HTERT RPE-1 (cell line): ENCODE results near the gene TSPYL2.

Experiments
- in situ Hi-C: fragments of 300-500 bp; cut with MboI; formaldehyde crosslinking; loops from 4 replicates; pipeline ENCODE4 v1.14.3; 2020; ENCODE audit warnings: low sequenced_read_pairs

The TSPYL2 gene

GRCh38 chrX:53081925-53082772, at the start of gene TSPYL2:
TSS of gene TSPYL2 (plus strand) at chrX:53082367. CDS start at chrX:53082499, 132 bp downstream.
- in situ Hi-C loops, result no loop called here

GRCh38 chrX:53036149-53036548, 46.0 kb upstream of the TSPYL2 start:
- in situ Hi-C loops, result no loop called here

GRCh38 chrX:53039236-53039635, 42.9 kb upstream of the TSPYL2 start:
- in situ Hi-C loops, result no loop called here

- in situ Hi-C loops, result no loop called here
Measured at GRCh38 chrX:53044995-53045394, 37.2 kb upstream of the TSPYL2 start.

DNA sequence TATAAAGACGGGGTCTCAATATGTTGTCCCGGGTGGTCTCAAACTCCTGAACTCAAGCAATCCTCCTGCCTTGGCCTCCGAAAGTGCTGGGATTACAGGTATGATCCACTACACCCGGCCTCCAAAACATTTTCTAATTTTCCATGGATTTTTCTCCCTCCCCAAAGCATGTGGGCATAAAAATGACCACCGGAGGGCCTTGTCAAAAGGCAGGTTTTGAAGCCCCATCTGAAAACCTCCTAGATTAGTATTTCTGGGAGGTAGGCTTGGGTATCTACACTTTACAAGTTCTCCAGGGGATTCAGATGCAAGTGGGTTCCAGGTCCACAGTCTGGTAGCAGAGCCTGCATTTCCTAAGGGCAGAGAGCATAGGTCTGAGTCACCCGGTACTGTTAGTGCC, 34.9 kb upstream of the TSPYL2 start:
- in situ Hi-C loops, result no loop called here

GRCh38 chrX:53048169-53049126, 33.7 kb upstream of the TSPYL2 start, which contains the start of gene GPR173:
TSS of gene GPR173 (plus strand) at chrX:53048789. CDS start at chrX:53076622, 27,833 bp downstream.
- in situ Hi-C loops, result no loop called here

DNA sequence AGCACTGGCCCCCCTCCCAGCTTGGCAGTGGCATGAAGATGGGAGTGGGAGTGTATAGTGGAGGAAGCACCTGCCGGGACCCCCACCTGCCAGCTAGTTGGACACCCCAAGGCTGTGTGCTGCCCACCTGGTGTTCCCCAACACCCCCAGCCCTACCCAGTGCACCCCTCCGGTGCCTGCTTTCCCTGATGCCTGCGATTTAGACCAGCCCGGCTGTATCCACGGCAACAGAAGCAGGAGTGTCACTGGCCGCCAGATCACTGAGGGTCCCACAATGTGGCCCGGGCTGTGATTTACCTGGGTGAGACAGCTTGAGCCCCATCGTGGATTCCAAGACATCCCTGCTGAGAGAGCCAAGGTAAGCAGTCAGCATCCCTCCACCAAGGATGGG, 33.0 kb upstream of the TSPYL2 start:
- in situ Hi-C loops, result no loop called here

DNA sequence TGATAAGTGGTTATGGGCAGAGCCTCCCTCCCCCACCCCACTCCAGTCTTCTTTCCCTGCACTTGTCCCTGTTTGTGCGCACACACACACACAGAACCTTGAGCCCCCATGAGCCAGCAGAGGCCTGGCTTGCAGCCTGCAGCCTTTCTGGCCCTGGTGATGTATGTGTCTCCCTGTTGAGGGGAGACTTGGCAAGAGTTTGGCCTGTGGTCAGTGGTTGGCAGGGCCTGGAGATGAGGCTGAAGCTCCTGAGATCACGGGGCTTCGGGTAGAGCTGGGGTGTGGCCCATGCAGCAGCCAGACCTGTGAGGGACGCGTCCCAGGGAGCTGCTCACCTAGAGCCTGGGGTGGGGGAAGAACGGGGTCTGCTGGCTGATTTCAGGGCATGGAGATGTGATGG, 31.3 kb upstream of the TSPYL2 start:
- in situ Hi-C loops, result no loop called here

DNA sequence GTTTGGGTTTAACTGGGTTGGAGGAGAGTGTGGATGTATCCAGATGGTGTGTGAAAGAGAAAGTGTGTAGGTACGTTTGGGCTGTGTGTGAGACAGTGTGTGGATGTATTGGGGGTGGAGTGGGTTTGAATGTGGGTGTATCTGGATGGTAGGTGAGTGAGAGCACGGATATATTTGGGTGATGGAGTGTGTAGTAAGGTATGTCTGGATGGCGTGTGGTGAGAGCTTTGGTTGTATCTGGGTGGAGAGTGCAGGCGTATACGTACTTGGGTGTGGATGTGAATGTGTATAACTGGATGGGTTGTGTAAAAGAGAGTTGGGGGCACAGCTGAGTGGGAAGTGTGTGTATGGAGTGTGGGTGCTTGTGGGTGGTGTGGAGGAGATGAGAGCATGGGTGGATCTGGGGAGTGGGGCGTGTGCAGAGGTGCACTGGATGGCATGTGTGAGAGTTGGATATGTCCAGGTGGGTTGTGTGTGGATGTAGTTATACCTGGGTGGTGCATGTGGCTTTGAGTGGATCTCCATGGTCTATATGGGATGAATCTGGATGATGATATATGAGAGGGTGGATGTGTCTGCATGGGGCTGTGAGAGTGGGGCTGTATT, 26.8 kb upstream of the TSPYL2 start:
- in situ Hi-C loops, result no loop called here

- in situ Hi-C loops, result no loop called here
Measured at GRCh38 chrX:53056292-53056691, 25.9 kb upstream of the TSPYL2 start.

DNA sequence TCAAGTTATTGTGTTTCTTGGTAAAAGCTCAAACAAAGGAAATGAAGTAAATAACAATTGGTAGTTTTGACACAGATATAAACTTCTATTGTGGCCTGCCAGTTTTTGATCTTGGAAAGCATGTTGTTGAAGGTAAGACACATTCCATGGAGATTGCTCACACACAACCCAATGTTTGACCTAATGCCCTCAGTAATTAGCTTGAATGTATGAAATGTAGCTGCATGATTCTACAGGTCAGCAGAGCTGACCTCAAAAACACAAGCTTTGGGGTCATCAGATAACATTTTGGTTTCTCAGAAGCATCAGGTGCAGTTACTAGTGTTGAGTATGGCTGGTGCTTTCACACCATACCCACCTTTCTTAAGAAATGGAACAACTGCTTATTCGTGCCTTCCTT, 17.1 kb upstream of the TSPYL2 start:
- in situ Hi-C loops, result no loop called here

GRCh38 chrX:53071064-53071463, 11.1 kb upstream of the TSPYL2 start:
- in situ Hi-C loops, result no loop called here

- in situ Hi-C loops, result no loop called here
Measured at GRCh38 chrX:53071604-53072417, 10.4 kb upstream of the TSPYL2 start.

DNA sequence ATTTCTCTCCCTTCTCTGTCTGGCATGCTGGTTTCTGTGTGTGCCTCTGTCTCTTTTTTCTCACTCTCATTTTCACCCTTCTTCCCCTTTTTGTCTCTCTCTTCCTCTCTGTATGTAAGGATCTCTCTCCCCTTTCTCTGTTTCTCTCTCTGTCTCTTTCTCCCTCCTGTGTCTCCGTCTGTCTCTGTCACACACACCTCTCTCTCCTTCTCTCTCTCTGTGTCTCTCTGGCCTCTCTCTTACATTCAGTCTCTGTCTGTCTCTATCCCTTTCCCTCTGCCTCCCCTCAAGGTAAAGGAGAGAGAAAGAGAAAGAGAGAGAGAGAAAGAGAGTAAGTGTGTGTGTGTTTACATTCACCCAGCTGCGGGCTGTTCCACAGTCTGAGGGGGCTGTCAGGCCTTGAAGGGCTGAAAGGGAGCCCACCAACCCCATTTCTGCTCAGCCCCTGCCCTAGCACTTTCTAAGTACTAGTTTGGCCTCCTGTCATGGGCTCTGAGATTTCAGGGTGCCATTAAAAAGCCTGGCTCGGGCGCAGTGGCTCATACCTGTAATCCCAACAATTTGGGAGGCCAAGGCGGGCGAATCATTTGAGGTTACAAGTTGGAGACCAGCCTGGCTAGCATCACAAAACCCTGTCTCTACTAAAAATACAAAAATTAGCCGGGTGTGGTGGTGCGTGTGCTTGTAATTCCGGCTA, 9.6 kb upstream of the TSPYL2 start:
- in situ Hi-C loops, result no loop called here

DNA sequence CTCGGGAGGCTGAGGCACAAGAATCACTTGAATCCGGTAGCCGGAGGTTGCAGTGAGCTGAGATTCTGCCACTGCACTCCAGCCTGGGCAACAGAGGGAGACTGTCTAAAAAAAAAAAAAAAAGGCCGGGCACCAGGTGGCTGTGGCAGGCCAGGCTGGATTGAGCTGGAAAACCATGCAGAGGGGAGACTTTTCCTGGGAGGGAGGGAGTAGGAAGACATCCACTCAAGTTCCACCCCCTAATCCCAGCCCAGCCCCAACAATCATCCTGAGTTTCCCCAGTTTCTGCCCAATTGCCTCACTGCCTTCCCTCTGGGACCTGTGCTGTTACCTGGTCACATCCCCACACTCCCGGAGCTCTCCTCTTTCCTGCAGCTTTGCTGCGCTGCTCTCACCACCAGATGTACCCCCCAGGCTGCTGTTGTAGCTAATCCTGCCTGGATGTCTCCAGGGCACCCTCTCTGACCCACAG, 9.0 kb upstream of the TSPYL2 start:
- in situ Hi-C loops, result no loop called here

DNA sequence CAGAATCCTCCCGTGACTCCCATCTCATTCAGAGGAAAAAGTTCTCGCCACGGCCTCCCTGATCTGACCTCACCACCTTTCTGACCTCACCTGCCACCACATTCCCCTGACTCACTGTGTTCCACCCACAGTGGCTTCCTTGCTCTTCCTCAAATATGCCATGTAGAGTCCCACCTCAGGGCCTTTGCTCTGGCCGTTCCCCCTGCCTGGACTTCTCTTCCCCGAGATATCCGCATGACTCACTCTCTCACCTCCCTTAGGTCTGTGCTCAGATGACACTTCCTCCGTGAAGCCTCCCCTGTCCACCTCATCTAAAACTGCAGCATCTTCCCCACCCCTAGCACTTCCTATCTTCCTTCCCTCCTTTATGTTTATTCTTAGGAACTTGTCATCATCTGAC, 7.2 kb upstream of the TSPYL2 start:
- in situ Hi-C loops, result no loop called here

DNA sequence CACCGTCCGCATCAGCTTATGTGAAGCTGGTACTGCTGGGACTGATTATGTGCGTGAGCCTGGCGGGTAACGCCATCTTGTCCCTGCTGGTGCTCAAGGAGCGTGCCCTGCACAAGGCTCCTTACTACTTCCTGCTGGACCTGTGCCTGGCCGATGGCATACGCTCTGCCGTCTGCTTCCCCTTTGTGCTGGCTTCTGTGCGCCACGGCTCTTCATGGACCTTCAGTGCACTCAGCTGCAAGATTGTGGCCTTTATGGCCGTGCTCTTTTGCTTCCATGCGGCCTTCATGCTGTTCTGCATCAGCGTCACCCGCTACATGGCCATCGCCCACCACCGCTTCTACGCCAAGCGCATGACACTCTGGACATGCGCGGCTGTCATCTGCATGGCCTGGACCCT, 5.5 kb upstream of the TSPYL2 start:
- in situ Hi-C loops, result no loop called here

- in situ Hi-C loops, result no loop called here
Measured at GRCh38 chrX:53077207-53078197, 4.7 kb upstream of the TSPYL2 start.
